Kidney glomerular epithelial cell (primary cell): Measurements from ENCODE around the gene MPG.

Experiments used
- DNase-seq: peaks from one replicate; lab custom pipeline; 2025; lab: John Stamatoyannopoulos, UW

The MPG gene

DNA sequence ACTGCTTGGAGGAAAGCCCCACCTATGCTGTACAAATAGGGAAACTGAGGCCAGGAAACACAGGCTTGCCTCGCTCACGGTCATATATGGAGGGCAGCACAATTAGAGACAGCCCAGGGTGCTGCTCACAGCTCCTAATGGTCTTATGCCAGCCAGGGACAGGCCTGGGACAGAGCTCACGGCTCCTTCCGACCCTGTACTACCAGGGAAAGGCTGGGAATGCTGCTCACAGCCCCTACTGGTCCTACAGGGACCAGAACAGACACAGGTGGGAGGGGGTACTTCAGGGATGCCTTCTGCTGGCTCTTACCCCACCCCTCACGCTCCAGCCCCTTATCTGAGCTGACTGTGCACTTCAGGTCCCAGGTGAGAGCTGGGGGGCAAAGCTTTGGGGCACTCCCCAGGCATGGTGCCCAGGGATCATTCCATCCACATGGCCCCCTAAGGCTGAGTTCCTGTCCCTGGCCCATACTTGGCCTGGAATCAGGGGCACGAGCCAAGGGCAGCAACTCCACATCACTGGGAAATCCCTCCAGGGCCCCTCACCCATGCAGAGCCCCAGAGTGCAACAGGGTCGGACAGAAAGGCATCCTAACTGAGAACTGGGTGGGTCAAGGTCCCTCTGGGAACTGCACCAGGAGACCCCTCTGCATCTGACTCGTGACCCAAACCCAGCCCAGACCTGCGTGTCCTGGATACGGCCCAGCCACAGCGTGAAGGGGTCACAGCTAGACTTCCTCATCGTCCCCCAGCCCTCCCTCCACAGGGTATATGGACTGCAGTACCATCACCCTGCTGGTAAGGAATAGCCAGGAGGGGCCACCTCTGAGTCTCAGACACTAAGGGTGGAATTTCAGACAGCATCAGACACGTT is 11.5 kb upstream of the MPG start:
- DNase-seq: no peak

DNA sequence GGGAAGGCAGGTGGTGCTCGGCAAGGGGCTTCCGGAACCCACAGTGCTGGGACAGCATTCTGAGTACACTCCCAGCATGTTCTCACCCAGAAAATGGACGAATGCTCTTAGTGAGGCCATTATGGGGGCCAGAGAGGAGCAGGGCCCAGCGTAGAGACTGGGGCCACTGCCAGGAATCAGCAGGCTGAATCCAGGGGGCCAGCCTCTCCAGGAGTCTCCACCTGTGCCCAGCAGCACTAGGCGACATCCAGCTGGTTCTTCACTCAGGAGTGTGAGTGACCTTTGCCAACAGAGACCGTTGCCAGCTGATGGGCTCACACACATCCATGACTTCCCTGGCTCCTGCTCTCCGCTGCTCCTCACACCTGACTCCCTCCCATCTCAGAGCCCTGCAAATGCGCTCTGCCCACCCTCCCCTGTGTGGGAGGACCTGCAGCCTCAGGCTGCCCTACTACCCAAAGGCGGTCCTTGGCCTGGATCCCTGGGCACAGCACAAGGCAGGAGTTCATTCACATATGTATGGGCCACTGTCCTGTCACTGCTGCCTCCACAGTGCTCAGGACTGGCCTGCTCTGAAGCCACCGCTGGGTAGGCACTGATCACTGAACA is 10.7 kb upstream of the MPG start:
- no peak for DNase-seq

DNA sequence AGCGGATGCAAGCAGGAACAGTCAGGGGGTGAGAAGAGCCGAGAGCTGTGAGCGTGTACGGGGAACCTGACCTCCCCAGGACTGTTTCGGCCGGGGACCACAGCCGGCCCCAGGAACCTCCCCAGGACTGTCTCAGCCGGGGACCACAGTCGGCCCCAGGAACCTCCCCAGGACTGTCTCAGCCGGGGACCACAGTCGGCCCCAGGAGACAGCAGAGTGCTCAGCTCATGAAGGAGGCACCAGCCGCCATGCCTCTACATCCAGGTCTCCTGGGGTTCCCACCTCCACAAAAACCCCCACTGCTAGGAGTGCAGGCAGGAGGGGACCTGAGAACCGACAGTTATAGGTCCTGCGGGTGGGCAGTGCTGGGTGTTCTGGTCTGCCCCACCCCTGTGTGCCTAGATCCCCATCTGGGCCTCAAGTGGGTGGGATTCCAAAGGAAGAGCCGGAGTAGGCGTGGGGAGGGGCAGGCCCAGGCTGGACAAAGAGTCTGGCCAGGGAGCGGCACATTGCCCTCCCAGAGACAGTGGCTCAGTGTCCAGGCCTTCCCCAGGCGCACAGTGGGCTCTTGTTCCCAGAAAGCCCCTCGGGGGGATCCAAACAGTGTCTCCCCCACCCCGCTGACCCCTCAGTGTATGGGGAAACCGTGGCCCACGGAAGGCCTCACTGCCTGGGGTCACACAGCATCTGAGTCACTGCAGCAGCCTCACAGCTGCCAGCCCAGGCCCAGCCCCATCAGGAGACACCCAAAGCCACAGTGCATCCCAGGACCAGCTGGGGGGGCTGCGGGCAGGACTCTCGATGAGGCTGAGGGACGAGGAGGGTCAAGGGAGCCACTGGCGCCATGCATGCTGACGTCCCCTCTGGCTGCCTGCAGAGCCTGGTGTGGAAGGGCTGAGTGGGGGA is 9.9 kb upstream of the MPG start:
- DNase-seq: no peak

DNA sequence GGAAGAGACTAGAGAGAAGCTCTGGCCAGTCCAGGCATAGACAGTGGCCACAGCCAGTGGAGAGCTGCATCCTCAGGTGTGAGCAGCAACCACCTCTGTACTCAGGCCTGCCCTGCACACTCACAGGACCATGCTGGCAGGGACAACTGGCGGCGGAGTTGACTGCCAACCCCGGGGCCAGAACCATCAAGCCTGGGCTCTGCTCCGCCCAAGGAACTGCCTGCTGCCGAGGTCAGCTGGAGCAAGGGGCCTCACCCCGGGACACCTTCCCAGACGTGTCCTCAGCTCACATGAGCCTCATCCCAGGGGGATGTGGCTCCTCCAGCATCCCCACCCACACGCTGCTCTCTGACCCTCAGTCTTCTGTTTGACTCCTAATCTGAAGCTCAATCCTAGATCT is 8.8 kb upstream of the MPG start:
- DNase-seq: no peak

- no peak for DNase-seq
Measured at GRCh38 chr16:71210-71539, 6.8 kb upstream of the MPG start.

DNA sequence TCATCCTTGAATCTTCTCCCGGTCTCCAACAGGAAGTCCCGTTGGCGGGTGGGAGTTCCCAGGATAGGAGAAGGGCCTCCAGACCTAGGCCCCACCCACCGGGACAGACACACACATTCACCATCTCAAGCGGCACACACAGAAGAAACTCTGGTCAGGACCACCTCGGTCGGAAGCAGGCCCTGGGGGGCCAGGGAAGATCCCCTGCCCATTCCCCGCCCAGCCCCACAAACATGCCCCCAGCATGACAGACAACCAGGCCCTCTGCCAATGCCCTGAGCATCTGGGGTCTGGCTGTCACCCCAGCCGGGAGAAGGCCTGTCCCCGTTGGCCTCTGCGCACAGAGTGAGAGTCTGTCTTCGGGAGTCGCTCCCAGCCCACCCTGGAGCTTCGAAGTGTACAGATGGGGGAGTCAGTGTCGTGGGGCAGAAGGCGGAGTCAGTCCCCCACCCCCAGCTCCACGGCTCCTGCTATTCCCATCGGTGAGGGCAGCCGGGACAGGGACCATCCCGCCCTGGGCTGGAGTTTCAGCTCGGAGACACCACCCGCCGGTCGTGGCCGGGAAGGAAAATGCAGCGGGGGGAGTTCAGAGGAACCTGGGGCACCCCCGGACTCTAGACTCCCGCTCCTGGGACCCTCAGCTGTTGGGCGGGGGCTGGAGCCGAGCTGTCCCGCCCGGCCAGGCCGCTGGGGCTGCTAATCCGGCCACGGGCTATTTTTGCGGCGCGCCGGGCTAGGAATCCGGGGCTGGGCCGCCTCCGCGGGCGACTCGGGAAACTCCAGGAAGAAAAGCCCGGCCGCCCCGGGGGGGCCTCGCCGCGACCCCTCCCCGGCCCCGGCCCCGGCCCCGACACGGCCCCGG is 6.3 kb upstream of the MPG start:
- DNase-seq: peak; percentile 43

DNA sequence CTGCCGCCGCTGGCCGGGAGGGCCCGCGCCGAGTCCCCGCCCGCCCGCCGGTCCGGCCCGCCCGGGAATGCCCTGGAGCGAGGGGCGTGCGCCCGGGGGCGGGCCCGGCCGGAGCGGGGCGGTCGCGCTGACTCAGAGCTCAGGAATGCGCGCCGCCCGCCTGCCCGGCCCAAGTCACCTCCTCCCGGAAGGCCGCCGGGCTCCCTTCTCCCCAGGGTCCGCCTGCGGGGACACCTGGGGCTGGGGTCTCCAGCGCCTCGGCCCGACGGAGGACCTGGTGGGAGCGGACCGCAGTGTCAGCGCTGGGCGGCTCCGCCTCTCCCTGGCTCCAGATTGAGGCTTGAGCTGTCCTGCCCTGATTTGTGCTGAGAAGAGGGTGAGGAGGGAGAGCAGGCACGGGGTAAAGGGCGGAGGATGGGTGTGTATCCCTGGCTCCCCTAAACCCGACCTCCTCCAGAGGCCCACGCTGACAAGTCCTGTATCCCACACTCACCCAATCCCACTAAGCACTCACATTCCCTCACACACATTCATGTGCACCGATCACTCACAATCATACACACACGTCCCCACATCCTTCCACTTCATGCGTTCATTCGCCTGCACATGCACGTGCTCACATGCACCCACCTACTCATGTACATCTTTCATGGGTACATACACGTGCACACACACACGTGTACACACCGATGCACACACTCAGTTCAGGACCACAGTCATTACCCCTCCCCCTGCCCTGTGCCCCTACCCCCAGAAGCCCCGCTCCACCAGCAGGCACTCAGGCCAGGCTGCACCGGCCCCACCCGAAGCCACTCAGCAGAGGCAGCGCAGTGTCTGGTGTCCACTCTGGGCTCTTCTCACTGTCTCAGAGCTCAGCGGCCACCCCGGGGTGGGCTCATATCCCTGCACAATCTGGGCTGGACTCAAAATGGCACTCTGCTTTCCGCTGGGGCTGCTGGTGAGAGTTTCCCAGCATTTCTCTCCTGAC is 5.2 kb upstream of the MPG start, which contains the start of gene RHBDF1:
RHBDF1 (minus strand) TSS at position 71 of the 988 bp plus-strand sequence. CDS start 7,616 bp downstream, outside the sequence.
- DNase-seq: peak; percentile 40

- DNase-seq: no peak
Measured at GRCh38 chr16:74051-74746, 3.8 kb upstream of the MPG start.

DNA sequence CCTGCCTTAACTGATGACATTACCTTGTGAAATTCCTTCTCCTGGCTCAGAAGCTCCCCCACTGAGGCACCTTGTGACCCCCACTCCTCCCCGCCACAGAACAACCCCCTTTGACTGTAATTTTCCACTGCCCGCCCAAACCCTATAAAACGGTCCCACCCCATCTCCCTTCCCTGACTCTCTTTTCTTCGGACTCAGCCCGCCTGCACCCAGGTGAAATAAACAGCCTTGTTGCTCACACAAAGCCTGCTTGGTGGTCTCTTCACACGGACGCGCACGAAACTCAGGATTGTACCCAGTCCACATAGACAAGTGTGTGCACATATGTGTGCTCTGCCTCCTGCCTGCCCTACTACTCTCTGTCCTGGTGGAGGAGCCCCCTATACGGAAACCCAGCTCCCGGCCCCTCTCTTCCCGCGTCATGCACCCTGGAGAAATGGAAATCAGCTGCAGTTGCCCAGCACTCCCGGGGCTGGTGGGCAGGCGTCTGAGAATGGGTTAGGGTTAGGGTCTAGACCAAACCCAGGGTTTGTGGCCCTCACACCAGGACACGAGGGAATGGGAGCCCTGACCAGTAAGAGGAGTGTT is 3.2 kb upstream of the MPG start:
- DNase-seq: no peak

- no peak for DNase-seq
Measured at GRCh38 chr16:75580-76501, 2.2 kb upstream of the MPG start.

- DNase-seq: peak; percentile 34
Measured at GRCh38 chr16:76535-77272, 1.3 kb upstream of the MPG start.

DNA sequence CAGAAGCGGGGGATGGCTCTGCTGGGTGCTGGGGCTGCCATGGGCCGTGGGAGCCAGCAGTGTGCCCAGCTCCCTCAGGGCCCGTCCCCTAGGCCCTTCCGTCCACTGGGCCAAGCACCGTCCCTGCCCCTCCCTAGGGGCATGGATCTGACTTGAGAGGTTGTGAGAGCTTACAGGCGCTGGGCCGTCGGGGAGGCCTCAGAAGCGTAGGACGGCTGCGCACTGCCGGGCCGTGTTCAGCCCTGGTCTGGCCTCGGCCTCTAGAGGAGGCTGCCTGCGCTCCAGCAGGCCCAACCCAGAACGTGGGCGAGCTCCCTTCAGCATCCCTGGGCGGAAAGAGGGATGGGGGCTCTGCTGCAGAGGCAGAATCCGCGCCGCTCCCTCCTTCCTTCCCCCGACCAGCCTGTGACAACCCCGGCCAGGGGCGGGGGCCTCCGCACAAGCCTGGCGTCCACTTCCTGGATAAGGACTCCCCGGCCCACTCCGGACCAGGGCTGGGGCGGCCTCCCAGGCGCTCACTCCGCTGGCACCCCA is 685 bp upstream of the MPG start:
- no peak for DNase-seq

DNA sequence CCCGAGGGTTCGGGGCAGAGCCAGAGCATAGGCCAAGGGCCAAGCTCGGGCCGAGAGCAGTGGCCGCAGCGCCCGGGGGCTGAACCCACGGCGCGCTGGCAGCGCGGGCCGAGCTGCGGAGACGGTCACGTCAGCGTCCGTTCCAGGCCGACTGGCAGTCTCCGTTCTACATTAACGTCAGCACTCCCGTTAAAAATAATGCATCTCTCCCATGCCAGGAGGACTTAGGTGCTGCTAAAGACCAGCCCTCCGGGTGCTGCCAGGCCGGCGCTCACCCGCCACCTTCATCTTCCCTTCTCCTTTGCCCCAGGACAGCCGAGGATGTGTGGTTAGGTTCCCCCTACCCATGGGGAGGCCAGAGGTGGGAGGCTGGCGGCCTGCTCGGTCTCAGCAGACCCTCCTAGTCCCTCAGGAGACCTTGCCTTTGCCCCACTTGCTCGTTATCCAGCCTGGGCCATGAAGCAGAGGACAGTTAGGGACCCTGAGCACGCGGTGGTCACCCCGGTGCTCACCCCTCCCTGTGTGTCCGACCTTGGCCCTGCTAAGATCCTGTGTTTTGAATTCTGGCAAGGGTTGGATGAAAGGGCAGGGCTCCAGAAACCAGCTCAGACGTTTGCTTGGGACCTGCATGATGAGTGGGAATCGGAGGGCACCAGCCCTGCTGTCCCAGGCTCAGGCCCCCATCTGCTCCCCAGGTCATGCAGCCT is 572 bp downstream of the MPG start:
- DNase-seq: no peak

GRCh38 chr16:79151-80054 is 1.4 kb downstream of the MPG start:
- no peak for DNase-seq

DNA sequence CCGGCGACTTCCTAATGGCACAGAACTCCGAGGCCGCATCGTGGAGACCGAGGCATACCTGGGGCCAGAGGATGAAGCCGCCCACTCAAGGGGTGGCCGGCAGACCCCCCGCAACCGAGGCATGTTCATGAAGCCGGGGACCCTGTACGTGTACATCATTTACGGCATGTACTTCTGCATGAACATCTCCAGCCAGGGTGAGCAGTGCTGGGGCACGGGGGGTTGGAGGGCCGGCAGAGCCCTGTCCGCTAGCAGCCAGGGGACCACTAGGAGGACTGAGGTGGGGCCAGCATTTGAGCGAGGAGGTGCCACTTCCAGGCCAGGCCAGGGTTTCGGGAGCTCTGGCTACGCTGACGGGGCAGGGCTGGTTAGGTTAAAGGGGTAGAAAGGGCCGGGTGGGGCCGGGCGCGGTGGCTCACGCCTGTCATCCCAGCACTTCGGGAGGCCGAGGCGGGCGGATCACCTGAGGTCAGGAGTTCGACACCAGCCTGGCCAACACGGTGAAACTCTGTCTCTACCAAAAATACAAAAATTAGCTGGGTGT is 5.1 kb downstream of the MPG start:
- no peak for DNase-seq
